ENCODE data around the gene NEDD4L.

NEDD4L gene

DNA sequence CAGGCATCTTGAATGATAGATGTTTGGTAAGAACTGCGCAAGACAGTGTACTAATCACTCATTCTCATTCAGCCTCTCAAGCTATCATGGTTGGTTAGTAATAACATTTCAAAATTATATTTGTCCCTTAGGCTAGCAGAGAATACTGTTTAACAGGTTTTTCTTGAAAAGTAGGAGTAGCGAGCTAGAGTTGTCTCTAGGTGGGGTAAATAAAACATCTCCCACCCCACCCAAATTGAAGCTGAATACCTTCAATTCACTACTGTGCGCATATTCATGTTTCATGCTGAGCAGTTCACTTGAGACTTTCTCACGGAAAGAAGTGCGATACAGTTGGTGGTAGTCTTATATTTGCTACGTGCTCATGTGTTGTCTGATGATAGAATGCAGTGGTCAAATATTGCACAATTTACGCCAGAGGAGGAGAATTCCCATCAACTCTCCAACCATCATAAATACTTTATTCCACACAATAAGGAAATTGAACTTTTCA is 49.3 kb downstream of the NEDD4L start:
- Mint-ChIP-seq H3K4me1 (no peaks in the 10 kb centered on the region), H3K27me3 (peaks cover 44% of the 10 kb centered on the region), H3K9me3 (no peaks in the 10 kb centered on the region), H3K36me3 (ENCODE audit: insufficient read depth) (peaks cover 1% of the 10 kb centered on the region), H3K27ac (ENCODE audit: low read depth) (no peak overlapping the region), H3K4me3 (no peak overlapping the region)
- DNase-seq (ENCODE audit: low spot score in 2 of 2), result no peak
- no peak for ATAC-seq (replicated peaks; ENCODE audit: extremely low read depth, poor library complexity, severe bottlenecking)

DNA sequence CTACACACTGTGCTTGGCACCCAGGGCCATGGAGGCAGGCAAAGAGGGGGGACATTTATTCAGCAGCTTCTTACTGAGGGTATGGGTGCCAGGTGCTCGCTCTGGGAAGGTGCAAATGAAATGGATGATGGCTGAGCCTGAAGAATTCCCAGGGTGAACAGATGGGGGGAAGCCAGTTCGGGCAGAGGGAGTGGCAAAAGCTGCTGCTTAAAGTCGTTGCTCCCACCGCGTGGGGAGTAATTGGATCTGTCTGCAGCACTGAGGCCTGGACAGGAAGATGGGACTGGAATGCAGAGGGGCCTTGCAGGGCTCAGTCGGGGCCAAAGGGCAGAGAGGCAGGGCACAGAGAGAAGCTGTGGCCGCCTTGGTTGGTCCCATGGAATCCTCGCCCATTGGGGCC is 51.2 kb downstream of the NEDD4L start:
- H3K9me3 Mint-ChIP-seq, result no peaks in the 10 kb centered on the region
- H3K36me3 Mint-ChIP-seq (ENCODE audit: insufficient read depth), result peaks cover 1% of the 10 kb centered on the region
- H3K4me3 Mint-ChIP-seq, result no peak overlapping the region
- no peak overlapping the region for H3K27ac Mint-ChIP-seq (ENCODE audit: low read depth)
- peaks cover 44% of the 10 kb centered on the region for H3K27me3 Mint-ChIP-seq
- ATAC-seq (replicated peaks; ENCODE audit: extremely low read depth, poor library complexity, severe bottlenecking), result no peak
- DNase-seq (ENCODE audit: low spot score in 2 of 2), result no peak
- no peaks in the 10 kb centered on the region for H3K4me1 Mint-ChIP-seq

DNA sequence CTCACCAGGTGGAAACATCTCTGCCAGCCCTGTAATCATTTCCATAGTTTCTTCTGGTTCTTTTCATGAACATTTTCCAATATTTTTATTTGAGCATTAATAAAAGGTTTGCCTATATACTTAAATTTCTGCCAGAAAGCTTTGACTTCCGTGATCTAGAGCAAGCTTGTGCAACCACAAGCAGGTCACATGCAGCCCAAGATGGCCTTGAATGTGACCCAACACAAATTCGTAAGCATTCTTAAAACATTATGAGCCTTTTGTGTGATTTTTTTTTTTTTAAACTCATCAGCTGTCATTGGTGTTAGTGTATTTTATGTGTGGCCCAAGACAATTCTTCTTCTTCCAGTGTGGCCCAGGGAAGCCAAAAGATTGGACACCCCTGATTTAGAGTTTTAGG is 51.6 kb downstream of the NEDD4L start:
- Mint-ChIP-seq H3K27ac (ENCODE audit: low read depth) (no peak overlapping the region), H3K4me3 (no peak overlapping the region), H3K9me3 (no peaks in the 10 kb centered on the region), H3K4me1 (no peaks in the 10 kb centered on the region), H3K27me3 (peaks cover 44% of the 10 kb centered on the region), H3K36me3 (ENCODE audit: insufficient read depth) (peaks cover 1% of the 10 kb centered on the region)
- ATAC-seq (replicated peaks; ENCODE audit: extremely low read depth, poor library complexity, severe bottlenecking) (no peak), DNase-seq (ENCODE audit: low spot score in 2 of 2) (no peak)

DNA sequence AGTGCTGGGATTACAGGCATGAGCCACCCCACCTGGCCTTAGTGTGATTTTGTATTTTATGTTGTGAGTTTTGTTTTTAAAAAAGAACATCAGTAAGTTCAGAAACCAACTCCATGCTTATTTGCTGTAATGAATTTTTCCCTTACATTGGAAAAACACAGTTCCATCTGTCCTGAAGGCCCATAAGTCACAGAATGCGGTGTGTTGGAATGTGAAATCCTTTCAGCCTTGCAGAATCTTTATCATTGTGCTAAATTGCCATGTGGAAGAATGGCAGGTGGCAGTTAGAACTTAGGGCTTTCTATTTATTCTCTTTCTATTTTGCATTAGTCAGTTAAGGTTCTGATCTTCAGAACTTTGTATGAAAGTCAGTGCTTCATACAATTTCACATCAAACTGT is 52.6 kb downstream of the NEDD4L start:
- Mint-ChIP-seq H3K27me3 (peaks cover 34% of the 10 kb centered on the region), H3K27ac (ENCODE audit: low read depth) (no peak overlapping the region), H3K4me3 (no peak overlapping the region), H3K4me1 (no peaks in the 10 kb centered on the region), H3K9me3 (no peaks in the 10 kb centered on the region), H3K36me3 (ENCODE audit: insufficient read depth) (no peaks in the 10 kb centered on the region)
- DNase-seq (ENCODE audit: low spot score in 2 of 2), result no peak
- ATAC-seq (replicated peaks; ENCODE audit: extremely low read depth, poor library complexity, severe bottlenecking), result no peak

DNA sequence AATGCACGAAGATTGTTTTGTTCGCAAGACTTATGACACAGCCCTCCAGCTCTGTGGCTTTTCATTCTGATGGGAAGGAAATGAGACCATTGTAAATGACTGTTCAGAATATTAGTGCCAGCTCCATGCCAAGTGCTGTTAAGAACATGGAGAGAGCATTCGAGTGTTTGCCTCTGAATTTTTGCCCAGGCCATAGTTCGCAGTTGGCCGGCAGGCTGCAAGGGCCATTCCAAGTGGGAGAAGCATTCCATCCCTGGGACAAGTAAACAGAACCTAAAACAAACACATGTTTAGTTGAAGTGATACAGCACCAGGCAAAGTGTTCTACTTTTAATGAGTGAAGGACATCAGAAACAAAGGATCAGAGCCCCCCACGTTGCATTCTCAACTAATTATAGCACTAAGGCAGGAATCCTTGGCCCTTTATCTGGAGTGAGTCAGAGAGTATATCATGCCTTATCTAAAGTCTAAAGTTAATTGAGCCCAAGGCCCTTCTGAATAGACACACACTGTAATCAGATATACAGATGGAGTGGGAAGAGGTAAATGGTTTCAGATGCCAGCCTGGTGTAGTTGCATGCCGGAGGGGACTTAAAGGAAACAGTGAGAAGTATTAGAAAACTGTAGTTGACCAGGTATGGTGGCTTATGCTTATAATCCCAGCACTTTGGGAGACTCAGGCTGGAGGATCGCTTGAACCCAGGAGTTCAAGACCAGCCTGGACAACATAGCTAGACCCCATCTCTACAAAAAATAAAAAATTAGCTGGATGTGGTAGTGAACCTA is 53.3 kb downstream of the NEDD4L start:
- Mint-ChIP-seq H3K9me3 (no peaks in the 10 kb centered on the region), H3K4me1 (no peaks in the 10 kb centered on the region), H3K36me3 (ENCODE audit: insufficient read depth) (no peaks in the 10 kb centered on the region), H3K4me3 (no peak overlapping the region), H3K27me3 (peaks cover 28% of the 10 kb centered on the region), H3K27ac (ENCODE audit: low read depth) (no peak overlapping the region)
- no peak for ATAC-seq (replicated peaks; ENCODE audit: extremely low read depth, poor library complexity, severe bottlenecking)
- DNase-seq (ENCODE audit: low spot score in 2 of 2), result no peak

DNA sequence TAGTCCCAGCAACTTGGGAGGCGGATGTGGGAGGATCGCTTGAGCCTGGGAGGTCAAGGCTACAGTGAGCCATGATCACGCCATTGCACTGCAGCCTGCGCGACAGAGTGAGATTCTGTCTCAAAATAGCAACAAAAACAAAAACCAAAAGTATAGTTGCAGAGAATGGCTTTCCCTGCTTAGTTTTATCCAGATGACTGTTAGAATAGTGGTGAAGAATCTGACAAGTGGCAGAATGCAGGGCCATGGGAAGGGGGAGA is 53.8 kb downstream of the NEDD4L start:
- Mint-ChIP-seq H3K4me1 (no peaks in the 10 kb centered on the region), H3K9me3 (no peaks in the 10 kb centered on the region), H3K27me3 (peaks cover 27% of the 10 kb centered on the region), H3K4me3 (no peak overlapping the region), H3K27ac (ENCODE audit: low read depth) (no peak overlapping the region), H3K36me3 (ENCODE audit: insufficient read depth) (no peaks in the 10 kb centered on the region)
- DNase-seq (ENCODE audit: low spot score in 2 of 2) (no peak), ATAC-seq (replicated peaks; ENCODE audit: extremely low read depth, poor library complexity, severe bottlenecking) (no peak)

DNA sequence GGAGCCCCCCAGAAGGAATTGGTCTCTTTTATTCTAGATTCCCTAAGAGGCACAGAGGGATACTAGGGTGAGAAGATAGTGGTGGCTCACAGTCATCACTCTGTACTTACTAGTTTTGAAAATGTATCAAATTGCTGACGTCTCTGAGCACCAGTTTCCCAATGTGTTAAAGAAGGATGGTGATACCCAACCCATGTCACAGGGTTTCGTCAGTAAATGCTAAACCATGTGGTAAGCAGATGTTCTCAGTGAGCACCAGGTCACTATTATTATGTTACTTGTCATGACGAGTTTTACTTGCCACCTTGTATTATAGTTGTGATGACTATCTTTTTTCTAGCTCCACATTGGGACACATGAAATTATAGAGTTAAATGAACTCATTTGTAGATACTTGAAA is 54.7 kb downstream of the NEDD4L start:
- no peak for ATAC-seq (replicated peaks; ENCODE audit: extremely low read depth, poor library complexity, severe bottlenecking)
- H3K27me3 Mint-ChIP-seq, result peaks cover 34% of the 10 kb centered on the region
- H3K4me1 Mint-ChIP-seq, result no peaks in the 10 kb centered on the region
- H3K27ac Mint-ChIP-seq (ENCODE audit: low read depth), result no peak overlapping the region
- no peak overlapping the region for H3K4me3 Mint-ChIP-seq
- no peaks in the 10 kb centered on the region for H3K36me3 Mint-ChIP-seq (ENCODE audit: insufficient read depth)
- DNase-seq (ENCODE audit: low spot score in 2 of 2), result no peak
- H3K9me3 Mint-ChIP-seq, result no peaks in the 10 kb centered on the region

DNA sequence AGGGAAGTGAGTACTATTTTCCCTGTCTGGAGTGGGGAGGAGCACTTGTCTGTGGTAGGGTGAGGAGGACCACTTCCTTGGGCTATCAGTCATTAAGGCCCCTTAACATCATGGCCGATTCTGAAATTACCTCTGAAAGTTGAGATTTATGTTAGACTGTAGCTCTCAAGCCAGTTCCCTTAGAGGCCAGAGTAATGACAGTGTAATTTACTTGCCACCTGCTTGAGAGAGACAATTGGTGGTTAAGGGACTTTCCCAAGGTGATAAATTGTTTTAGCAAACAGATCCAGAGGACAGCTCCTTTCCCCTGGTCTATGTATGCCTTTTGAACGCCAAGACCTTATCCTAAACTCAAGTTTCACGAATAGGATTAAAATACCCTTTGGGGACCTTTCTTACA is 56.1 kb downstream of the NEDD4L start:
- Mint-ChIP-seq H3K4me1 (no peaks in the 10 kb centered on the region), H3K9me3 (no peaks in the 10 kb centered on the region), H3K27me3 (peaks cover 40% of the 10 kb centered on the region), H3K4me3 (no peak overlapping the region), H3K36me3 (ENCODE audit: insufficient read depth) (no peaks in the 10 kb centered on the region), H3K27ac (ENCODE audit: low read depth) (no peak overlapping the region)
- DNase-seq (ENCODE audit: low spot score in 2 of 2), result no peak
- ATAC-seq (replicated peaks; ENCODE audit: extremely low read depth, poor library complexity, severe bottlenecking), result no peak

DNA sequence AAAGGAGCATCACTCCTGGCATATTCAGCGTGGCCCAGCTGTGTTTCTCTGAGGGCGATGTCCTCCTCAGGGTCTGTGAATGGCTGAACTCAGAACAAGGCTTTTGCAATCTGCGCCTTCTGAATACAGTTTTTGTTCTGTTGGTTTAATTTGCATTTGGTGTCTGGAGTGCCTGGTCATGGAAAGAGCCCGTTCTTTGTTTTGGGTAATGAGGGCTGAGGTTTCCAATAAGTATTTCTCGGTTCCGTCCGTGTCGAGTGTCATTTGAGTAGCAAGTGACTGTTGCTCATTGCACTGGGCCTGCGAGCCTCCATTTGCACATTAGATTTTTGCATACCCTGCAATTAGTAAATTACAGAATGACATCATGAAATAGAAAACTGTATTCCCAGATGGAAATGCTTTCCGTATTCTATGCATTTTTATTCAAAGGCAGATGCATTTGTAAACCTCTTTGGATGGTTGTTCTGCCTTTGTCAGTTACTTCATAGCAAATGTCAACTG is 57.3 kb downstream of the NEDD4L start:
- no peak for ATAC-seq (replicated peaks; ENCODE audit: extremely low read depth, poor library complexity, severe bottlenecking)
- H3K4me3 Mint-ChIP-seq, result no peak overlapping the region

DNA sequence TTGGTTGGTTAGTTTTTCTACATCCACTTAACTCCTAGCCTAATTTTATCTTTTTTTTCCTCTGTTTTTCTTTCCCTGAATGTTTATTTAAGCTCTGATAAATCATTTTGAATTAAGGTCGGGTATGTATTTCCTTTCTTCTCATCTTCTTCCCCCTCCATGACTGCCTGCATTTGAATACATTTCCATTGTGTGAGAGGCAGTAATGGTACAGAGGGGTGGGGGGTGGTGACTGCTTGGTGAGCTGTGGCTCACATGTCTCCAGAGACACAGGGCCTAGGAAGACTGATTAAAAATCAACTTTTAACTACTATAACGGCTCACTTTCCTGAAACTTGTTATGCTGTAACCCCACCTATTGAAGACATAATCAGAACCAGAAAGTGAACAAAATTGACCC is 58.0 kb downstream of the NEDD4L start:
- DNase-seq (ENCODE audit: low spot score in 2 of 2), result no peak
- H3K27me3 Mint-ChIP-seq, result peaks cover 36% of the 10 kb centered on the region
- H3K27ac Mint-ChIP-seq (ENCODE audit: low read depth), result no peak overlapping the region
- H3K36me3 Mint-ChIP-seq (ENCODE audit: insufficient read depth), result no peaks in the 10 kb centered on the region
- no peak for ATAC-seq (replicated peaks; ENCODE audit: extremely low read depth, poor library complexity, severe bottlenecking)
- H3K9me3 Mint-ChIP-seq, result no peaks in the 10 kb centered on the region
- no peaks in the 10 kb centered on the region for H3K4me1 Mint-ChIP-seq
- H3K4me3 Mint-ChIP-seq, result no peak overlapping the region

More for the DNA sequence above, 57.3 kb downstream of the NEDD4L start:
- Mint-ChIP-seq H3K27me3 (peaks cover 32% of the 10 kb centered on the region), H3K4me1 (no peaks in the 10 kb centered on the region), H3K27ac (ENCODE audit: low read depth) (no peak overlapping the region), H3K36me3 (ENCODE audit: insufficient read depth) (no peaks in the 10 kb centered on the region), H3K9me3 (no peaks in the 10 kb centered on the region)
- no peak for DNase-seq (ENCODE audit: low spot score in 2 of 2)

DNA sequence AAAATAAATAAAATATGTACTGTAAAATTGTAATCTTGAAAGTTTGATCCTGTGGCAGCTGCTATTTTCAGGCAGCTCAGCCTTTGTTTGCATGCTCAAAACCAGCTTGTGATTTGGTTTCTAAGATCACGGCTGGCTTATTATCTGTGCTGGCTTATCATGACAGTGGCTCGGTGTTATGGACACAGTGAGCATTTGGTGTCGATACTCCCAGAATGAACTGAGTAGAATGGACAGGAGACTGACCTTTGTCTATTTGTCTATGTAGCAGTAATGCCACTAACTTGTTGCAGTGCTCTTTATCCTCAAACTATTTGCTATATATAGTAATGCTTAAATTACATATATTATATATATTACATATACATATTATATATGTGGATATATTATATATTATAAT is 58.8 kb downstream of the NEDD4L start:
- Mint-ChIP-seq H3K36me3 (ENCODE audit: insufficient read depth) (no peaks in the 10 kb centered on the region), H3K27me3 (peaks cover 36% of the 10 kb centered on the region), H3K9me3 (no peaks in the 10 kb centered on the region), H3K4me1 (no peaks in the 10 kb centered on the region), H3K4me3 (no peak overlapping the region), H3K27ac (ENCODE audit: low read depth) (no peak overlapping the region)
- ATAC-seq (replicated peaks; ENCODE audit: extremely low read depth, poor library complexity, severe bottlenecking) (no peak), DNase-seq (ENCODE audit: low spot score in 2 of 2) (no peak)

DNA sequence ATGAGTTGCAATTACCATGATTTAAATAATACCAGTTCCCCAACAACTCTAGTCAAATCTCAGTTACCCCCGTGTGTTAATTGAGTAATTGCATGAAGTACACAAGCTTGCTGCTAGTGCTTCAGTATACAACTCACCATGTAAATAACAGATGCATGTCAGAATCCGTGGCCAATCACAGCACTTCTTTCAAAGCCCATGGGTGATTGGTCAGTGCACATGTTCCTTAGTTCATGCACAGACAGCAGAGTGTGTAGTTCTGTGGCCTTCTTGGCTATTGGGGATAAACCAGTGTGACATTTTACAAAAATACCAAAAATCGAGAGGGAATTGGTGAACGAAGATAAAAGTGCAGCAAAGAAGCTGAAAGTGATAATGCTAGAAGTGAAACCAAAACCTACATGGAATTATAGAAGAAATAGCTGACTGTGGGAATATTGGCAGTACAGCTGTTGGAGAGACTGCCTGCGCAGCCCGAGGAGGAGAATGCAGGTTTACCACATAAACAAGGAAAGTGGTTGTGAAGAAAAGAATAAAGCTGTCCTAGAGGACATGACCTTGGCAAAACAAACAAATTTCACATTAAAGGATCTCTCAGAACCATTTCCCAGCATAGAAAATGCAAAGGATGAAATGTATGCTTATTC is 59.4 kb downstream of the NEDD4L start:
- Mint-ChIP-seq H3K27ac (ENCODE audit: low read depth) (no peak overlapping the region), H3K4me1 (no peaks in the 10 kb centered on the region), H3K36me3 (ENCODE audit: insufficient read depth) (no peaks in the 10 kb centered on the region), H3K4me3 (no peak overlapping the region), H3K27me3 (peaks cover 32% of the 10 kb centered on the region), H3K9me3 (no peaks in the 10 kb centered on the region)
- DNase-seq (ENCODE audit: low spot score in 2 of 2) (no peak), ATAC-seq (replicated peaks; ENCODE audit: extremely low read depth, poor library complexity, severe bottlenecking) (no peak)

DNA sequence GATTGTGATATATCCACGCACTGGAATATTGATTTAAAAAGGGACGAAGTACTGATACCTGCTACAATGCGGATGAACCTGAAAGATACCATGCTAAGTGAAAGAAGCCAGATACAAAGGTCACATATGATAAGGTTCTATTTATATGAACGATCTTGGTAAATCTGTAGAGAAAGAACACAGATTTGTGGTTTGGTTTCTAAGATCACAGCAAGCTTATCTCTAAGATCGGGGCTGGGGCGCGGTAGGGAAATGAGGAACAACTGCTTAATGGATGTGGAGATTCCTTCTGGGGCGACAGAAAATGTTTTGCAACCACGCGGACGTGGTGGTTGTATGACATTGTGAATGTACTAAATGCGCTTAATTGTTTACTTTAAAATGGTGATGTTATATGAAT is 60.1 kb downstream of the NEDD4L start:
- H3K36me3 Mint-ChIP-seq (ENCODE audit: insufficient read depth), result no peaks in the 10 kb centered on the region
- ATAC-seq (replicated peaks; ENCODE audit: extremely low read depth, poor library complexity, severe bottlenecking) (no peak), DNase-seq (ENCODE audit: low spot score in 2 of 2) (no peak)
- H3K27me3 Mint-ChIP-seq, result peaks cover 32% of the 10 kb centered on the region
- no peaks in the 10 kb centered on the region for H3K4me1 Mint-ChIP-seq
- no peak overlapping the region for H3K4me3 Mint-ChIP-seq
- no peak overlapping the region for H3K27ac Mint-ChIP-seq (ENCODE audit: low read depth)
- no peaks in the 10 kb centered on the region for H3K9me3 Mint-ChIP-seq
